22Rv1 (cell line): ENCODE data around the gene NPSR1.

Experiments
- CTCF ChIP-seq: fragments of 450-650 bp; IDR thresholded peaks from 2 replicates; pipeline ENCODE4 v1.5.1; 2017; ENCODE audit warnings: mild to moderate bottlenecking
- ZFX ChIP-seq: fragments of 450-650 bp; IDR thresholded peaks from 2 replicates; pipeline ENCODE4 v1.6.1; 2017; ENCODE audit warnings: antibody characterized with exemption, borderline replicate concordance

- no peak for TF ChIP-seq CTCF
- no peak for TF ChIP-seq ZFX
These were observed 1.6 kb downstream of the NPSR1 start for GRCh38 chr7:34659472-34660075.
